Activated CD8-positive, alpha-beta memory T cell treated with anti-CD3 and anti-CD28 coated beads for 36 hours (primary cell): Measurements from ENCODE around the gene HNRNPA0. TPM values are rescaled to one million over a fixed set of nuclear protein-coding genes. Genes with fewer than 3 reads are reported as not detected.
"Not testable (repeated sequence)": the region's sequence is repeated elsewhere in the genome, so short reads cannot be mapped to it uniquely, and the experiment has no call there.

Experiments used
- CTCF ChIA-PET: fragments of 350-600 bp; sonication (Branson Sonifier 250); formaldehyde crosslinking; loops from one replicate; lab custom pipeline; 2021; ENCODE audit warnings: antibody characterized with exemption; lab: Charles Lee
- POLR2A ChIA-PET: fragments of 350-600 bp; sonication (Branson Sonifier 250); formaldehyde crosslinking; loops from one replicate; lab custom pipeline; 2021; ENCODE audit warnings: antibody characterized with exemption; lab: Charles Lee
- total RNA-seq, 2 experiments: library from RNA; stranded (reverse); gene quantifications; one replicate each; pipeline ENCODE4 v1.2.3, GENCODE V29; 2021

HNRNPA0 gene
- total RNA-seq, result 10 to 100 TPM; 42.7 to 42.9 TPM

GRCh38 chr5:137754188-137754960 lies at the start of gene HNRNPA0:
Gene HNRNPA0 (minus strand): TSS chr5:137754363. CDS start chr5:137754066, 297 bp downstream.
- POLR2A ChIA-PET, result interaction anchor here (0.6 to 2.0 kb wide), 5 partner anchors 12 to 424 kb away, joined by 3 to 6 read pairs (median 4); partner anchors contain the start of genes BRD8, KIF20A and KLHL3
- CTCF ChIA-PET, result interaction anchor here (0.8 to 1.7 kb wide), 6 partner anchors 11 to 125 kb away, joined by 3 to 8 read pairs (median 6); partner anchors contain the start of gene KLHL3

GRCh38 chr5:137802282-137803210 lies 48.4 kb upstream of the HNRNPA0 start:
- POLR2A ChIA-PET, result no interaction called here
- CTCF ChIA-PET, result no interaction called here

GRCh38 chr5:137800700-137801411 lies 46.7 kb upstream of the HNRNPA0 start:
- ChIA-PET POLR2A (no interaction called here), CTCF (no interaction called here)

GRCh38 chr5:137796279-137796678 lies 42.1 kb upstream of the HNRNPA0 start:
- ChIA-PET POLR2A (no interaction called here), CTCF (no interaction called here)

- ChIA-PET POLR2A (no interaction called here), CTCF (no interaction called here)
These were observed 40.7 kb upstream of the HNRNPA0 start for GRCh38 chr5:137794863-137795262.

GRCh38 chr5:137792303-137792702 lies 38.1 kb upstream of the HNRNPA0 start:
- ChIA-PET CTCF (no interaction called here), POLR2A (no interaction called here)

GRCh38 chr5:137791799-137792198 lies 37.6 kb upstream of the HNRNPA0 start:
- POLR2A ChIA-PET, result no interaction called here
- CTCF ChIA-PET, result no interaction called here

- CTCF ChIA-PET, result no interaction called here
- POLR2A ChIA-PET, result no interaction called here
These were observed 37.2 kb upstream of the HNRNPA0 start for GRCh38 chr5:137791387-137791786.

- CTCF ChIA-PET, POLR2A ChIA-PET: not testable (repeated sequence)
These were observed 34.4 kb upstream of the HNRNPA0 start for GRCh38 chr5:137788560-137788959.

- POLR2A ChIA-PET, result no interaction called here
These were observed 28.9 kb upstream of the HNRNPA0 start for GRCh38 chr5:137782984-137783536.

GRCh38 chr5:137782055-137782454 lies 27.9 kb upstream of the HNRNPA0 start:
- ChIA-PET CTCF (interaction anchor here (1.5 kb wide), 1 partner anchor 351 kb away, joined by 4 read pairs; no protein-coding TSS in a partner anchor), POLR2A (no interaction called here)

More at GRCh38 chr5:137782984-137783536, 28.9 kb upstream of the HNRNPA0 start:
- CTCF ChIA-PET, result no interaction called here

GRCh38 chr5:137778772-137779564 lies 24.8 kb upstream of the HNRNPA0 start:
- ChIA-PET POLR2A (no interaction called here), CTCF (interaction anchor here (0.6 to 1.7 kb wide), 14 partner anchors 10 to 366 kb away, joined by 3 to 9 read pairs (median 3); no protein-coding TSS in a partner anchor)

- CTCF ChIA-PET, POLR2A ChIA-PET: not testable (repeated sequence)
These were observed 13.8 kb upstream of the HNRNPA0 start for GRCh38 chr5:137767937-137768336.

GRCh38 chr5:137761566-137761965 lies 7.4 kb upstream of the HNRNPA0 start:
- POLR2A ChIA-PET, result no interaction called here
- CTCF ChIA-PET, result interaction anchor here (1.0 kb wide), 1 partner anchor 19 kb away, joined by 5 read pairs; no protein-coding TSS in a partner anchor

GRCh38 chr5:137760719-137761516 lies 6.8 kb upstream of the HNRNPA0 start:
- POLR2A ChIA-PET, result no interaction called here
- CTCF ChIA-PET, result interaction anchor here (1.0 kb wide), 1 partner anchor 18 kb away, joined by 5 read pairs; no protein-coding TSS in a partner anchor

- POLR2A ChIA-PET, result no interaction called here
- CTCF ChIA-PET, result interaction anchor here (1.0 kb wide), 1 partner anchor 17 kb away, joined by 5 read pairs; no protein-coding TSS in a partner anchor
These were observed 6.1 kb upstream of the HNRNPA0 start for GRCh38 chr5:137760294-137760693.

GRCh38 chr5:137758715-137759306 lies 4.6 kb upstream of the HNRNPA0 start:
- POLR2A ChIA-PET, result no interaction called here
- CTCF ChIA-PET, result no interaction called here
